Osteoblast (primary cell): ENCODE data around the gene CIB4. TPM values are rescaled to one million over a fixed set of nuclear protein-coding genes. Genes with fewer than 3 reads are reported as not detected.

Source experiments
- DNase-seq: peaks from one replicate; pipeline ENCODE4 v3.0.0; 2011; ENCODE audit warnings: low spot score, mixed read lengths; ENCODE audit not compliant: insufficient read length; ENCODE audit errors: missing footprints
- H2AFZ ChIP-seq: 2 replicates; pipeline ENCODE4 v1.6.0; 2011; ENCODE audit warnings: mild to moderate bottlenecking, low read length
- H3K27ac ChIP-seq: 2 replicates; pipeline ENCODE4 v1.5.1; 2011; ENCODE audit warnings: mild to moderate bottlenecking, low read depth, low read length, moderate library complexity
- H3K27me3 ChIP-seq: 2 replicates; pipeline ENCODE4 v1.6.0; 2012; ENCODE audit warnings: mild to moderate bottlenecking, control low read depth, inconsistent platforms, low read length, moderate library complexity; ENCODE audit not compliant: insufficient read depth
- H3K36me3 ChIP-seq: 2 replicates; pipeline ENCODE4 v1.5.1; 2011; ENCODE audit warnings: mild to moderate bottlenecking, low read length, control low read depth, moderate library complexity; ENCODE audit not compliant: insufficient read depth
- H3K4me1 ChIP-seq: 2 replicates; pipeline ENCODE4 v1.5.1; 2011; ENCODE audit warnings: mild to moderate bottlenecking, low read length, control low read depth, moderate library complexity; ENCODE audit not compliant: insufficient read depth
- H3K4me2 ChIP-seq: 2 replicates; pipeline ENCODE4 v1.6.0; 2011; ENCODE audit warnings: mild to moderate bottlenecking, low read length; ENCODE audit not compliant: insufficient read depth
- H3K4me3 ChIP-seq: fragments of 200-600 bp; sonication (generic); 3 replicates; pipeline ENCODE4 v1.5.1; 2012; ENCODE audit warnings: mild to moderate bottlenecking, low read length, inconsistent platforms; ENCODE audit not compliant: insufficient read depth
- H3K79me2 ChIP-seq: 2 replicates; pipeline ENCODE4 v1.6.0; 2012; ENCODE audit warnings: mild to moderate bottlenecking, low read length, control low read depth, inconsistent platforms; ENCODE audit not compliant: insufficient read depth
- H3K9me3 ChIP-seq: 2 replicates; pipeline ENCODE4 v1.5.1; 2011; ENCODE audit warnings: low read depth, low read length, control low read depth
- H4K20me1 ChIP-seq: 2 replicates; pipeline ENCODE4 v1.6.0; 2012; ENCODE audit warnings: mild to moderate bottlenecking, low read length, control low read depth; ENCODE audit not compliant: insufficient read depth
- CTCF ChIP-seq: IDR thresholded peaks from 2 replicates; pipeline ENCODE4 v1.5.1; 2011; ENCODE audit warnings: mild to moderate bottlenecking, low read depth, low read length, moderate library complexity; ENCODE audit errors: extremely low read depth
- total RNA-seq: library from RNA; depleted of rRNA; stranded (reverse); fragments of >200 nt; gene quantifications from 2 replicates; pipeline ENCODE4 v1.2.3, GENCODE V29; 2012

CIB4 gene
- total RNA-seq, 1 donor = not detected

GRCh38 chr2:26630235-26630634 is 10.9 kb downstream of the CIB4 start:
- Histone ChIP-seq H3K36me3 (no peaks in the 10 kb centered on the region), H4K20me1 (no peaks in the 10 kb centered on the region), H2AFZ (no peak overlapping the region), H3K27ac (no peak overlapping the region), H3K4me3 (no peak overlapping the region), H3K9me3 (no peaks in the 10 kb centered on the region), H3K4me2 (no peak overlapping the region), H3K79me2 (no peaks in the 10 kb centered on the region), H3K4me1 (peaks cover 9% of the 10 kb centered on the region), H3K27me3 (peaks cover 25% of the 10 kb centered on the region)
- no peak for TF ChIP-seq CTCF
- DNase-seq = no peak

DNA sequence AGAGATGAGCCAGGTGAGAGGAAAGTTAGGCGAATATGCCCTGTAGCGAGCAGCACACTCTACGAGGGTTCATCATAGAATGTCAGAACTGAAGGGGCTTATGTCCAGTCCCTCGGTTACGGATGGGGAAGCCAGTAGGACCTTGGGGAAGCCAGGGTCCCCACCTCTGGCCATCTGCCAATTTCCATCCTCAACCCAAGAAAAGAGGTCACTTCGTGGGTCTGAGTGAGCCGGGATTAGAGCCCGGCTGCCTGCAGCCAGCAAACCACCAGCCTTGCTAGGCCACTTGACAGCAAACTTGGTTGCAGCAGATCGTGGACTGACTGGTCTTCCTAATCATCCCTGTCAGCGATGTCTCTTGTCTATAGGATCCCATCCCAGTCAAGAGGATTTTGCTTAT is 11.4 kb downstream of the CIB4 start:
- Histone ChIP-seq H2AFZ (no peak overlapping the region), H3K4me3 (no peak overlapping the region), H3K9me3 (no peaks in the 10 kb centered on the region), H3K4me1 (peaks cover 9% of the 10 kb centered on the region), H4K20me1 (no peaks in the 10 kb centered on the region), H3K27me3 (peaks cover 24% of the 10 kb centered on the region), H3K36me3 (no peaks in the 10 kb centered on the region), H3K4me2 (no peak overlapping the region), H3K27ac (no peak overlapping the region), H3K79me2 (no peaks in the 10 kb centered on the region)
- no peak for DNase-seq
- TF ChIP-seq CTCF = no peak

- no peak overlapping the region for H3K27ac ChIP-seq
- no peak for TF ChIP-seq CTCF
- H3K4me2 ChIP-seq = no peak overlapping the region
- H2AFZ ChIP-seq = no peak overlapping the region
- H3K9me3 ChIP-seq = no peaks in the 10 kb centered on the region
- no peaks in the 10 kb centered on the region for H3K79me2 ChIP-seq
- no peaks in the 10 kb centered on the region for H4K20me1 ChIP-seq
- H3K27me3 ChIP-seq = peaks cover 20% of the 10 kb centered on the region
- peaks cover 9% of the 10 kb centered on the region for H3K4me1 ChIP-seq
- DNase-seq = no peak
- no peak overlapping the region for H3K4me3 ChIP-seq
- H3K36me3 ChIP-seq = no peaks in the 10 kb centered on the region
Measured at GRCh38 chr2:26629346-26629630, 11.9 kb downstream of the CIB4 start.

DNA sequence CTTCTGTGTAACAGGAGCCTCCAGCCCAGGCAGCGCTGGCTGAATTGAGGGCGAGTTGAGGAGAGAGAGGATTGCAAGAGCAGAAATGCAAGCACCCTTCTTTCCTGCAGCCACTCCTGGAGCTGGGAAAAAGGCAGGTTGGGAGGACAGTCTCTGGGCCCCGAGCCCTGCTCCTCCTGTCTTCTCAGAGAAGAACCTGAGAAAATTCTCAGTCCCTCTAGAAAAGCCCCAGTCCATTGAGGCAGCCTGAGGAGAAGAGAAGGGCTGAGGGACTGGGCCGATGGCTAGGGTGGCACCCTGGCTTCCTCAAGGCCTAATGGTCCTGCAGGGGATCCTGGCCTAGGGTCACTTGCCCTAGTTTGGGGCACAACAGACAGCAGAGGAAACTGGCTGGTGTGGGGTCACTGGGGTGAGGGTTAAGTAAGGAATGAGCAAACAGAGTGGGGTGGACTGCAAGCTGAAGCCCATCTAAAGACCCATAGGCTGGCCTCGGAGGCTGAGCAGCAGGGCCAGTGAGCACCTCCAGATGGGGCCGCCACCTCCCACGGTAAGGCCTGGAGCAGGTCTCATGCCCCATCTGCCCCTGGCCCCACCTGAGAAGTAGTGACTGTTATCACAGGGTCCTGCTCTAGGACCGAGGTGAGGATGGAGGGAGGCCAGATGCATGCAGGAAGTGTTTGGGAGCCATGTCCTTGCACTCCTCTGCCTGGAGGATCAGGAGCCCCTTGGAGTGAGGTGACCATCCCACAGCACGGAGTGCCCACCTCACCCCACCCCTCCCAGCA is 12.4 kb downstream of the CIB4 start:
- Histone ChIP-seq H3K4me2 (no peak overlapping the region), H3K36me3 (no peaks in the 10 kb centered on the region), H2AFZ (no peak overlapping the region), H3K79me2 (no peaks in the 10 kb centered on the region), H3K4me1 (peaks cover 13% of the 10 kb centered on the region), H3K27me3 (peaks cover 14% of the 10 kb centered on the region), H3K27ac (no peak overlapping the region), H3K4me3 (no peak overlapping the region), H3K9me3 (no peaks in the 10 kb centered on the region), H4K20me1 (no peaks in the 10 kb centered on the region)
- TF ChIP-seq CTCF = no peak
- DNase-seq = no peak
